ENCODE data around the gene TPP1.

- TF ChIP-seq EP300 (IDR thresholded peaks at IDR 0.05; ENCODE audit: low read length) (no peak), ZNF444 (CRISPR knock-in tag; IDR thresholded peaks at IDR 0.05) (no peak), RB1 (IDR thresholded peaks at IDR 0.05; ENCODE audit: low read depth) (no peak), BRCA1 (IDR thresholded peaks at IDR 0.05) (no peak), BRCA1 (CRISPR knock-in tag; IDR thresholded peaks at IDR 0.05) (no peak), POLR2AphosphoS5 (IDR thresholded peaks at IDR 0.05; ENCODE audit: control insufficient read depth, insufficient read depth, low read depth, low read length) (no peak), TBP (optimal IDR thresholded peaks at IDR 0.05; ENCODE audit: low read depth, low read length) (no peak), FOXJ3 (CRISPR knock-in tag; IDR thresholded peaks at IDR 0.05) (no peak), ZNF639 (CRISPR knock-in tag; conservative IDR thresholded peaks at IDR 0.05 in 1 of 2, IDR thresholded peaks at IDR 0.05 in 1 of 2) (no peak), E2F4 (CRISPR knock-in tag; IDR thresholded peaks at IDR 0.05; ENCODE audit: low read depth) (no peak), ETS1 (conservative IDR thresholded peaks at IDR 0.05; ENCODE audit: control insufficient read depth, low read depth, low read length) (no peak), NR2C2 (CRISPR knock-in tag; IDR thresholded peaks at IDR 0.05) (no peak), NR2C2 (tag; IDR thresholded peaks at IDR 0.05) (no peak), SREBF1 (IDR thresholded peaks at IDR 0.05; ENCODE audit: borderline replicate concordance, low read depth, low read length) (no peak)
- TF ChIP-seq, protein P1, sequence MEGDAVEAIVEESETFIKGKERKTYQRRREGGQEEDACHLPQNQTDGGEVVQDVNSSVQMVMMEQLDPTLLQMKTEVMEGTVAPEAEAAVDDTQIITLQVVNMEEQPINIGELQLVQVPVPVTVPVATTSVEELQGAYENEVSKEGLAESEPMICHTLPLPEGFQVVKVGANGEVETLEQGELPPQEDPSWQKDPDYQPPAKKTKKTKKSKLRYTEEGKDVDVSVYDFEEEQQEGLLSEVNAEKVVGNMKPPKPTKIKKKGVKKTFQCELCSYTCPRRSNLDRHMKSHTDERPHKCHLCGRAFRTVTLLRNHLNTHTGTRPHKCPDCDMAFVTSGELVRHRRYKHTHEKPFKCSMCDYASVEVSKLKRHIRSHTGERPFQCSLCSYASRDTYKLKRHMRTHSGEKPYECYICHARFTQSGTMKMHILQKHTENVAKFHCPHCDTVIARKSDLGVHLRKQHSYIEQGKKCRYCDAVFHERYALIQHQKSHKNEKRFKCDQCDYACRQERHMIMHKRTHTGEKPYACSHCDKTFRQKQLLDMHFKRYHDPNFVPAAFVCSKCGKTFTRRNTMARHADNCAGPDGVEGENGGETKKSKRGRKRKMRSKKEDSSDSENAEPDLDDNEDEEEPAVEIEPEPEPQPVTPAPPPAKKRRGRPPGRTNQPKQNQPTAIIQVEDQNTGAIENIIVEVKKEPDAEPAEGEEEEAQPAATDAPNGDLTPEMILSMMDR (IDR thresholded peaks at IDR 0.05 in 2 of 3, conservative IDR thresholded peaks at IDR 0.05 in 1 of 3; ENCODE audit: insufficient read depth in 2 of 3, low read depth in 1 of 3, low read length in 3 of 3) = no peak
Observed at GRCh38 chr11:6571434-6572008, 47.7 kb downstream of the TPP1 start.

Data from K562 (cell line).